KOPT-K1 (cell line): ENCODE measurements around the gene RPS17.

Source experiments
- H3K27ac ChIP-seq: fragments of 200-600 bp; sonication (generic); 2 replicates; pipeline ENCODE4 v1.5.1; 2016; ENCODE audit warnings: antibody characterized with exemption, mild to moderate bottlenecking, low read depth, low read length; ENCODE audit not compliant: poor library complexity, severe bottlenecking
- H3K36me3 ChIP-seq: fragments of 200-600 bp; sonication (generic); 2 replicates; pipeline ENCODE4 v1.5.1; 2017; ENCODE audit warnings: antibody characterized with exemption, mild to moderate bottlenecking, low read length, moderate library complexity; ENCODE audit not compliant: insufficient read depth
- H3K9me3 ChIP-seq: fragments of 200-600 bp; sonication (generic); 2 replicates; pipeline ENCODE4 v1.5.1; 2017; ENCODE audit warnings: antibody characterized with exemption, low read length, mild to moderate bottlenecking; ENCODE audit not compliant: insufficient read depth, poor library complexity, severe bottlenecking

RPS17 gene

GRCh38 chr15:82540055-82540983 is at the start of gene RPS17:
TSS of gene RPS17 (minus strand) at chr15:82540457. CDS start at chr15:82540428, 29 bp downstream.
- Histone ChIP-seq H3K36me3 (peaks cover 41% of the 10 kb centered on the region), H3K9me3 (no peaks in the 10 kb centered on the region), H3K27ac (peak within 1 kb of the TSS; percentile 79)

DNA sequence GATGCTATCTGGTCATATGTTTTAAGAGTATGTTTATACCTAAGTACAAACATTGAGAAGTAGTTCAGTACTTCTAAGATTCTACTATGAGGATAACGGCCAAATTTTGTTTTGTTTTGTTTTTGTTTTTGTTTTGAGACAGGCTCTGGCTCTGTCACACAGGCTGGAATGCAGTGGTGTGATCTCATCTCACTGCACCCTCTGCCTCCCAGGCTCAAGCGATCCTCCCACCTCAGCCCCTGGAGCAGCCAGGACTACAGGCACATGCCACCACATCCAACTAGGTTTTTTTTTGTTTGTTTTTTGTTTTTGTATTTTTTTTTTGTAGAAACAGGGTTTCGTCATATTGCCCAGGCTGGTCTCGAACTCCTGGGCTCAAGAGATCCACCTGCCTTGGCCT is 47.5 kb upstream of the RPS17 start:
- Histone ChIP-seq H3K9me3 (no peaks in the 10 kb centered on the region), H3K36me3 (no peaks in the 10 kb centered on the region), H3K27ac (no peak overlapping the region)

- Histone ChIP-seq H3K36me3 (no peaks in the 10 kb centered on the region), H3K27ac (no peak overlapping the region), H3K9me3 (no peaks in the 10 kb centered on the region)
Measured at GRCh38 chr15:82585072-82585471, 44.8 kb upstream of the RPS17 start.

DNA sequence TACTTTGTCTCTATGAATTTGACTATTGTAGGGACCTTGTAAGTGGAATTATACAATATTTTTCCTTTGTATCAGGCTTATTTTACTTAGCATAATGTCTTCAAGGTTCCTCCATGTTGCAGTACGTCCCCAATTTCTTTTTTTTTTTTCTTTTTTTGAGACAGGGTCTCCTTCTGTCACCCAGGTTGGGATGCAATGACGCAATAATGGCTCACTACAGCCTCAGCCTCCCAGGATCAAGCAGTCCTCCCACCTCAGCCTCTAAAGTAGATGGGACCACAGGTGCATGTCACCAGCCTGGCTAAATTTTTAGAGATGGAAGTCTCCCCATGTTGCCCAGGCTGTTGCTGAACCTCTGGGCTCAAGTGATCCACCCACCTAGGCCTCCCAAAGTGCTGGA is 40.5 kb upstream of the RPS17 start:
- Histone ChIP-seq H3K27ac (no peak overlapping the region), H3K36me3 (no peaks in the 10 kb centered on the region)

GRCh38 chr15:82575335-82575734 is 35.1 kb upstream of the RPS17 start:
- no peaks in the 10 kb centered on the region for H3K9me3 ChIP-seq
- no peaks in the 10 kb centered on the region for H3K36me3 ChIP-seq
- no peak overlapping the region for H3K27ac ChIP-seq

More for the DNA sequence above, 40.5 kb upstream of the RPS17 start:
- no peaks in the 10 kb centered on the region for H3K9me3 ChIP-seq

- no peaks in the 10 kb centered on the region for H3K36me3 ChIP-seq
- H3K9me3 ChIP-seq, result no peaks in the 10 kb centered on the region
- H3K27ac ChIP-seq, result no peak overlapping the region
Measured at GRCh38 chr15:82572986-82573385, 32.7 kb upstream of the RPS17 start.

GRCh38 chr15:82572311-82572710 is 32.1 kb upstream of the RPS17 start:
- Histone ChIP-seq H3K9me3 (no peaks in the 10 kb centered on the region), H3K36me3 (no peaks in the 10 kb centered on the region), H3K27ac (no peak overlapping the region)

- Histone ChIP-seq H3K9me3 (no peaks in the 10 kb centered on the region), H3K27ac (no peak overlapping the region), H3K36me3 (no peaks in the 10 kb centered on the region)
Measured at GRCh38 chr15:82571722-82572222, 31.5 kb upstream of the RPS17 start.

GRCh38 chr15:82570721-82571508 is 30.7 kb upstream of the RPS17 start:
- no peaks in the 10 kb centered on the region for H3K36me3 ChIP-seq
- no peak overlapping the region for H3K27ac ChIP-seq
- H3K9me3 ChIP-seq, result no peaks in the 10 kb centered on the region

DNA sequence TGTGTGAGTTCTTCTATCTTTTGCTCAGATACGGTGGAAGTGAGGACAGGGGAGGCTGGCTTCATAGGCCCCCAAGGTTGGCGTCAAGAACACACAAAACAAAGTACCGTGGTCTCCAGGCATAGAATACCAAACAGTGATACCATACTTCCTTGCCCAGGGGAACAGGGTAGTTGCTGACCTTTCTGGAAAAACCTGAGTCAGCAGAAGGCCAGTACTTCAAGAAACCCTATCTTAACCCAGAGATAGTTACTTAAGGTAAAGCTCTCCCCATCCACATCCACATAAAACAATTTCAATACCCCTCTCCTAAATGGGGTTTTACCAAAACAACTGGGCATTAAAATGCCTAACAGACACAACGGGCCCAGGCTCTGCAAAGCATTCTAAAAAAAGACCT is 29.6 kb upstream of the RPS17 start:
- H3K27ac ChIP-seq, result no peak overlapping the region
- H3K9me3 ChIP-seq, result no peaks in the 10 kb centered on the region
- no peaks in the 10 kb centered on the region for H3K36me3 ChIP-seq

- H3K36me3 ChIP-seq, result no peaks in the 10 kb centered on the region
- no peaks in the 10 kb centered on the region for H3K9me3 ChIP-seq
- no peak overlapping the region for H3K27ac ChIP-seq
Measured at GRCh38 chr15:82568986-82569385, 28.7 kb upstream of the RPS17 start.

- Histone ChIP-seq H3K36me3 (no peaks in the 10 kb centered on the region), H3K9me3 (no peaks in the 10 kb centered on the region), H3K27ac (no peak overlapping the region)
Measured at GRCh38 chr15:82567661-82568060, 27.4 kb upstream of the RPS17 start.

GRCh38 chr15:82566690-82567089 is 26.4 kb upstream of the RPS17 start:
- Histone ChIP-seq H3K9me3 (no peaks in the 10 kb centered on the region), H3K36me3 (no peaks in the 10 kb centered on the region), H3K27ac (no peak overlapping the region)

DNA sequence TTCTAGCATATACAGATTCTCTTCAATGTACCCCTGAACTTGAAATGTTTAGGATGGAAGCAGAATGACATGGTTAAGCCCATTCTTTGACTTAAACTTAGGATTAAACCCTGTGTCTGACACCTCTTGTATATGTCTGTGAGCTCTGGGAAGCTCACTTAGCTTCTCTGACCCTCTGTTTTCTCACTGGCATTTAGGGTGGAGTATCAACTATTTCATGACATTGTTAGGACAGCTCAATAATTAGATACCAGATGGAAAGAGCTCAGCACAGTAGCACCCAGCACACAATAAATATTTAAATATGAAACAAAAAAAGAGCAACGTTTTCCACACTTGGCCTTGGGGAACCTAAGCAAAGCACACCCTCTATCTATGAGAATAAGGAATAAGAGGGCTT is 18.2 kb upstream of the RPS17 start:
- H3K9me3 ChIP-seq, result no peaks in the 10 kb centered on the region
- H3K27ac ChIP-seq, result no peak overlapping the region
- H3K36me3 ChIP-seq, result no peaks in the 10 kb centered on the region

DNA sequence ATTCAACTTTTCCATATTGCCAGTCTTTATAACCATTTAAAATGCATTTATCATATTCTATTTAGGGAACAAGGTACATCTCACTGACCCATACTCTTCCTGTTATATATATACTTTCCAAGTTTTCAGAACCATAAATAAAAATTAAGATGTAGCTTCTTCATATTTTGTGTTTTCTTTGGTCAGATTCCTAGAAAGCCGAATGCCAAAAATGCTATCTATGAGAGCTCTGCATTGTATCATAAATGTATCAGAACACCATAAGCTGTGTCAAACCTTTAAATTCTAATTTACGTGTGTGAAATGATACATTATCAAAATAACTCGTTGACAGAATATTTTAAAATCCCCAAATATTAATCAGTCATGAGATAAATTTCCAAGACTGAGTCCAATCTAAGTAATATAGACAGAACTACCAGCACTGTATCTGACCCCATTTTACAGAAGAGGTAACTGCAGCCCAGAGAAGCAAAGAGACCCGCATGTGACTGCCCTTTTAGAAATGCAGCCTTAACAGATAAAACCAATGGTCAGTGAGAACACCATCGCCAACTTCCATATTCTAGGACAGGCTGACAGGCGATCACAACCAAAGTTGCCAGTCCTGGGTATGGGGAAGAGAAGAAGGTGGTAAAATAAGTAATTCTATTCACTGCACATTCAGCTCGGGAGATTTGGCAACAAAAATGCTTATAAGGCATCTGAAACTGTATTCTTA is 16.2 kb upstream of the RPS17 start:
- H3K9me3 ChIP-seq, result no peaks in the 10 kb centered on the region
- H3K36me3 ChIP-seq, result no peaks in the 10 kb centered on the region
- no peak overlapping the region for H3K27ac ChIP-seq
